SK-N-SH (cell line): Measurements from ENCODE around the gene PSMC5. TPM values are rescaled to one million over a fixed set of nuclear protein-coding genes. Genes with fewer than 3 reads are reported as not detected.
"Not testable (repeated sequence)": the region's sequence is repeated elsewhere in the genome, so short reads cannot be mapped to it uniquely, and the experiment has no call there.

ENCODE experiments used
- CTCF ChIA-PET: fragments of 300-600, 350-600 bp; formaldehyde crosslinking; extraction: SDS; loops from one replicate; lab custom pipeline; 2021; lab: Yijun Ruan, JAX
- POLR2A ChIA-PET: fragments of 350-600 bp; sonication (Branson Sonifier 250); formaldehyde crosslinking; extraction: SDS; loops from one replicate; lab custom pipeline; 2020; ENCODE audit warnings: antibody characterized with exemption, inconsistent platforms; lab: Yijun Ruan, JAX
- DNase-seq: peaks from one replicate; pipeline ENCODE4 v3.0.0; 2012
- H2AFZ ChIP-seq: fragments of 200-600 bp; sonication (generic); 2 replicates; pipeline ENCODE4 v1.8.1; 2016; ENCODE audit warnings: antibody characterized with exemption, mild to moderate bottlenecking, low read depth
- H3F3A ChIP-seq: fragments of 200-600 bp; sonication (generic); replicated peaks from 2 replicates; pipeline ENCODE3; 2016; ENCODE audit warnings: antibody characterized with exemption, mild to moderate bottlenecking; ENCODE audit not compliant: insufficient read depth
- H3K27ac ChIP-seq, 2 experiments: fragments of 200-500 bp in 1 of 2; fragments of 200-600 bp in 1 of 2; sonication (Bioruptor generic) in 1 of 2; sonication (generic), shearing (Covaris generic) in 1 of 2; 2 replicates each; pipeline versions ENCODE4 v1.5.1 to v1.6.1; 2014 to 2016; ENCODE audit warnings: low read depth in 2 of 2, inconsistent platforms in 1 of 2, low read length in 1 of 2, mild to moderate bottlenecking in 1 of 2, mixed read lengths in 1 of 2
- H3K27me3 ChIP-seq: fragments of 200-600 bp; sonication (generic), shearing (Covaris generic); 2 replicates; pipeline ENCODE4 v1.6.1; 2016; ENCODE audit warnings: mixed run types; ENCODE audit not compliant: insufficient read depth
- H3K36me3 ChIP-seq, 2 experiments: fragments of 200-500 bp in 1 of 2; fragments of 200-600 bp in 1 of 2; sonication (Bioruptor generic) in 1 of 2; sonication (generic) in 1 of 2; replicated peaks in 1 of 2; 2 replicates each; pipeline versions ENCODE3 to v1.5.1; 2014 to 2016; ENCODE audit warnings: low read length in 1 of 2, mild to moderate bottlenecking in 1 of 2; ENCODE audit not compliant: insufficient read depth in 2 of 2, control insufficient read depth in 1 of 2
- H3K4me1 ChIP-seq, 2 experiments: fragments of 200-500 bp in 1 of 2; fragments of 200-600 bp in 1 of 2; sonication (Bioruptor generic) in 1 of 2; sonication (generic), shearing (Covaris generic) in 1 of 2; 2 replicates each; pipeline versions ENCODE4 v1.5.1 to v1.6.1; 2014 to 2016; ENCODE audit warnings: low read depth in 1 of 2, low read length in 1 of 2, mixed run types in 1 of 2; ENCODE audit not compliant: insufficient read depth in 2 of 2, control insufficient read depth in 1 of 2
- H3K4me2 ChIP-seq: fragments of 200-600 bp; sonication (generic), shearing (Covaris generic); 2 replicates; pipeline ENCODE4 v1.6.1; 2017; ENCODE audit warnings: mixed run types
- H3K4me3 ChIP-seq, 2 experiments: fragments of 200-500 bp in 1 of 2; fragments of 200-600 bp in 1 of 2; sonication (Bioruptor generic) in 1 of 2; sonication (generic), shearing (Covaris generic) in 1 of 2; 2 replicates each; pipeline versions ENCODE4 v1.5.1 to v1.8.1; 2014 to 2016; ENCODE audit warnings: low read depth in 2 of 2, inconsistent platforms in 1 of 2, low read length in 1 of 2, mild to moderate bottlenecking in 1 of 2, mixed read lengths in 1 of 2, moderate library complexity in 1 of 2
- H3K79me2 ChIP-seq: fragments of 200-600 bp; sonication (generic); 2 replicates; pipeline ENCODE4 v1.8.1; 2017; ENCODE audit warnings: mild to moderate bottlenecking; ENCODE audit not compliant: insufficient read depth
- H3K9ac ChIP-seq: fragments of 200-600 bp; sonication (generic); 2 replicates; pipeline ENCODE4 v1.6.1; 2017; ENCODE audit warnings: mixed run types
- H3K9me2 ChIP-seq: fragments of 200-600 bp; sonication (generic); 2 replicates; pipeline ENCODE4 v1.6.1; 2017; ENCODE audit warnings: mixed run types
- H3K9me3 ChIP-seq: fragments of 200-600 bp; sonication (generic); 2 replicates; pipeline ENCODE4 v1.6.1; 2017; ENCODE audit warnings: mixed run types, mild to moderate bottlenecking, moderate library complexity
- H4K20me1 ChIP-seq: fragments of 200-600 bp; sonication (generic); 2 replicates; pipeline ENCODE4 v1.6.1; 2017; ENCODE audit warnings: mild to moderate bottlenecking, mixed run types; ENCODE audit not compliant: insufficient read depth
- ELF1 ChIP-seq: IDR thresholded peaks from 2 replicates; pipeline ENCODE4 v1.4.0; 2012
- EP300 ChIP-seq, 2 experiments: IDR thresholded peaks; 2 replicates each; pipeline versions ENCODE4 v1.4.0 to v1.6.1; 2012; ENCODE audit warnings: borderline replicate concordance in 1 of 2, low read depth in 1 of 2, low read length in 1 of 2
- EZH2phosphoT487 ChIP-seq: fragments of 200-600 bp; sonication (generic); IDR thresholded peaks from 2 replicates; pipeline ENCODE4 v1.6.1; 2017; ENCODE audit warnings: low read depth, mixed run types, mild to moderate bottlenecking, antibody characterized with exemption, moderate library complexity, borderline replicate concordance
- GABPA ChIP-seq: IDR thresholded peaks from 2 replicates; pipeline ENCODE4 v1.4.0; 2012; ENCODE audit warnings: low read depth, mild to moderate bottlenecking
- IRF3 ChIP-seq: fragments of 150-350 bp; IDR thresholded peaks from 2 replicates; pipeline ENCODE4 v1.6.1; 2016; ENCODE audit warnings: mild to moderate bottlenecking, low read depth, low read length
- MAX ChIP-seq: IDR thresholded peaks from 2 replicates; pipeline ENCODE4 v1.4.0; 2012; ENCODE audit warnings: low read depth
- MXI1 ChIP-seq: IDR thresholded peaks from 2 replicates; pipeline ENCODE4 v1.6.1; 2012; ENCODE audit warnings: mild to moderate bottlenecking, low read depth, low read length, improper control_type of control experiment
- SMC3 ChIP-seq: IDR thresholded peaks from 2 replicates; pipeline ENCODE4 v1.6.1; 2012; ENCODE audit warnings: low read depth, low read length, improper control_type of control experiment
- TEAD4 ChIP-seq: IDR thresholded peaks from 2 replicates; pipeline ENCODE4 v1.4.0; 2012; ENCODE audit warnings: mild to moderate bottlenecking, borderline replicate concordance; ENCODE audit not compliant: insufficient read depth
- USF1 ChIP-seq: IDR thresholded peaks from 2 replicates; pipeline ENCODE4 v1.4.0; 2012; ENCODE audit warnings: low read depth, borderline replicate concordance
- ZBTB33 ChIP-seq: IDR thresholded peaks from 2 replicates; pipeline ENCODE4 v1.4.0; 2012; ENCODE audit warnings: low read depth, borderline replicate concordance
- WGBS: methylation state at CpG from one replicate; pipeline ENCODE4 v1.1.6; 2017; ENCODE audit warnings: low lambda C conversion rate; 5-methylcytosine and 5-hydroxymethylcytosine counted together
- polyA plus RNA-seq, 3 experiments: library from polyadenylated mRNA; depleted of rRNA; stranded (reverse); fragments of >200 nt; gene quantifications; 2 replicates each; pipeline ENCODE4 v1.2.3, GENCODE V29; 2012
- TF ChIP-seq, protein P1 (sequence below): IDR thresholded peaks from 2 replicates; pipeline ENCODE4; 2012
- TF ChIP-seq, protein P2 (sequence below): IDR thresholded peaks from 2 replicates; pipeline ENCODE4 v1.6.1; 2012; ENCODE audit warnings: mild to moderate bottlenecking, low read depth, low read length, moderate library complexity

PSMC5 gene
- polyA plus RNA-seq, 1 of the 3 experiments (the other 2 are of a cell fraction) = 424 TPM

DNA sequence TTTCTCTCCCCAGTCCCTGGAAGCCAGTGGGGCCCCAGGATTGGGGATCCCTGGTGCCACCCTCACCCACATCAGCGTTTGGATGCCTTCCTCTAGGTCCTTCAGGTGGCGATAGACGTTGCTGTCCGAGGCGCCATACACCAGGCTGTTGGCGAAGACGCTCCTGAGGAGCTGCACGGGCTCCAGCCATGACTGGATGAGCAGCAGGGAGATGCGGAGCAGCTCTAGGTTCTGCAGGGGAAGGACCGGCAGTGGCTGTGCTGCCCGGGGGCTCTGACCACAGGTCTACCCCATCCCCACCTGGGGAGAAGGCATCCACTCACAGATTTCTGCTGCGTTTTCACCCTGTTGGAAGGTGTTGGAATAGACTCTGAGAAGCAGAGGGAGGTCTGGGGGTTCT is 53.5 kb downstream of the PSMC5 start:
- WGBS = 57% methylated on average over 4 of the region's 12 CpGs
- TF ChIP-seq TEAD4 (no peak), SMC3 (no peak), EZH2phosphoT487 (no peak), MAX (no peak), USF1 (no peak), ZBTB33 (no peak), GABPA (no peak), ELF1 (no peak), EP300 (IDR thresholded peaks at IDR 0.05; ENCODE audit: borderline replicate concordance in 1 of 2, low read depth in 1 of 2, low read length in 1 of 2) (no peak), MXI1 (no peak), IRF3 (no peak)
- TF ChIP-seq, protein P1, sequence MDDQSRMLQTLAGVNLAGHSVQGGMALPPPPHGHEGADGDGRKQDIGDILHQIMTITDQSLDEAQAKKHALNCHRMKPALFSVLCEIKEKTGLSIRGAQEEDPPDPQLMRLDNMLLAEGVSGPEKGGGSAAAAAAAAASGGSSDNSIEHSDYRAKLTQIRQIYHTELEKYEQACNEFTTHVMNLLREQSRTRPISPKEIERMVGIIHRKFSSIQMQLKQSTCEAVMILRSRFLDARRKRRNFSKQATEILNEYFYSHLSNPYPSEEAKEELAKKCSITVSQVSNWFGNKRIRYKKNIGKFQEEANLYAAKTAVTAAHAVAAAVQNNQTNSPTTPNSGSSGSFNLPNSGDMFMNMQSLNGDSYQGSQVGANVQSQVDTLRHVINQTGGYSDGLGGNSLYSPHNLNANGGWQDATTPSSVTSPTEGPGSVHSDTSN = no peak
- TF ChIP-seq, protein P2, sequence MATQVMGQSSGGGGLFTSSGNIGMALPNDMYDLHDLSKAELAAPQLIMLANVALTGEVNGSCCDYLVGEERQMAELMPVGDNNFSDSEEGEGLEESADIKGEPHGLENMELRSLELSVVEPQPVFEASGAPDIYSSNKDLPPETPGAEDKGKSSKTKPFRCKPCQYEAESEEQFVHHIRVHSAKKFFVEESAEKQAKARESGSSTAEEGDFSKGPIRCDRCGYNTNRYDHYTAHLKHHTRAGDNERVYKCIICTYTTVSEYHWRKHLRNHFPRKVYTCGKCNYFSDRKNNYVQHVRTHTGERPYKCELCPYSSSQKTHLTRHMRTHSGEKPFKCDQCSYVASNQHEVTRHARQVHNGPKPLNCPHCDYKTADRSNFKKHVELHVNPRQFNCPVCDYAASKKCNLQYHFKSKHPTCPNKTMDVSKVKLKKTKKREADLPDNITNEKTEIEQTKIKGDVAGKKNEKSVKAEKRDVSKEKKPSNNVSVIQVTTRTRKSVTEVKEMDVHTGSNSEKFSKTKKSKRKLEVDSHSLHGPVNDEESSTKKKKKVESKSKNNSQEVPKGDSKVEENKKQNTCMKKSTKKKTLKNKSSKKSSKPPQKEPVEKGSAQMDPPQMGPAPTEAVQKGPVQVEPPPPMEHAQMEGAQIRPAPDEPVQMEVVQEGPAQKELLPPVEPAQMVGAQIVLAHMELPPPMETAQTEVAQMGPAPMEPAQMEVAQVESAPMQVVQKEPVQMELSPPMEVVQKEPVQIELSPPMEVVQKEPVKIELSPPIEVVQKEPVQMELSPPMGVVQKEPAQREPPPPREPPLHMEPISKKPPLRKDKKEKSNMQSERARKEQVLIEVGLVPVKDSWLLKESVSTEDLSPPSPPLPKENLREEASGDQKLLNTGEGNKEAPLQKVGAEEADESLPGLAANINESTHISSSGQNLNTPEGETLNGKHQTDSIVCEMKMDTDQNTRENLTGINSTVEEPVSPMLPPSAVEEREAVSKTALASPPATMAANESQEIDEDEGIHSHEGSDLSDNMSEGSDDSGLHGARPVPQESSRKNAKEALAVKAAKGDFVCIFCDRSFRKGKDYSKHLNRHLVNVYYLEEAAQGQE = no peak
- H3K4me3 ChIP-seq = no peak overlapping the region
- H3F3A ChIP-seq = no peaks in the 10 kb centered on the region
- peaks cover 5% of the 10 kb centered on the region for H3K27me3 ChIP-seq
- CTCF ChIA-PET = interaction anchor here (1.2 to 2.0 kb wide), 6 partner anchors 15 to 147 kb away, joined by 3 to 11 read pairs (median 6); partner anchors contain the start of gene CSHL1
- POLR2A ChIA-PET = no interaction called here
- no peaks in the 10 kb centered on the region for H4K20me1 ChIP-seq
- no peaks in the 10 kb centered on the region for H3K79me2 ChIP-seq
- no peaks in the 10 kb centered on the region for H3K9me2 ChIP-seq
- no peak overlapping the region for H3K9ac ChIP-seq
- H3K4me1 ChIP-seq = no peaks in the 10 kb centered on the region
- no peak overlapping the region for H3K4me2 ChIP-seq
- no peak overlapping the region for H2AFZ ChIP-seq
- no peaks in the 10 kb centered on the region for H3K9me3 ChIP-seq
- no peak overlapping the region for H3K27ac ChIP-seq
- no peaks in the 10 kb centered on the region for H3K36me3 ChIP-seq
- no peak for DNase-seq

DNA sequence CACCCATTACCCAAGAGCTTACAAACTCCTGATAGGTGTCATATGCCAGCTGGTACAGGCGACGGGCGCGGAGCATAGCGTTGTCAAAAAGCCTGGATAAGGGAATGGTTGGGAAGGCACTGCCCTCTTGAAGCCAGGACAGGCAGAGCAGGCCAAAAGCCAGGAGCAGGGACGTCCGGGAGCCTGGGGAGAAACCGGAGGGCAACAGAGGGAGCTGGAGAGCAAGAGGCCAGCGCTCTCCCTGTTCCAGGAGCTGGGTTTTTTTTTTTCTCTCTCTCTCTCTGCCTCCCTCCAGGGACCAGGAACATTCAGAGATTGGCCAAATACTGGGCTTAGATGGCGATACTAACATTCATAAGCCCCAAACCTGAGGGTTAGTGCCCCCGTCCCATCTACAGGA is 54.1 kb downstream of the PSMC5 start:
- H3K27me3 ChIP-seq, POLR2A ChIA-PET, H3K27ac ChIP-seq, H3K79me2 ChIP-seq, H4K20me1 ChIP-seq, H3K9me3 ChIP-seq, H3K4me2 ChIP-seq, H3K36me3 ChIP-seq, H3K9me2 ChIP-seq, H3K9ac ChIP-seq, H3K4me1 ChIP-seq, DNase-seq, H3F3A ChIP-seq, H3K4me3 ChIP-seq, H2AFZ ChIP-seq: not testable (repeated sequence)
- CTCF ChIA-PET = interaction anchor here (1.1 to 2.0 kb wide), 7 partner anchors 16 to 147 kb away, joined by 3 to 11 read pairs (median 5); partner anchors contain the start of gene CSHL1
- WGBS = 77% methylated on average over 11 of the region's 11 CpGs
